Activated naive CD4-positive, alpha-beta T cell treated with anti-CD3 and anti-CD28 coated beads, Interleukin-2, amount 50 U/mL, for 16 hours (primary cell): Measurements from ENCODE around the gene CLCN7.

ENCODE experiments used
- DNase-seq: peaks from one replicate; pipeline ENCODE4 v3.0.0-alpha.2; 2020

The CLCN7 gene, protein sequence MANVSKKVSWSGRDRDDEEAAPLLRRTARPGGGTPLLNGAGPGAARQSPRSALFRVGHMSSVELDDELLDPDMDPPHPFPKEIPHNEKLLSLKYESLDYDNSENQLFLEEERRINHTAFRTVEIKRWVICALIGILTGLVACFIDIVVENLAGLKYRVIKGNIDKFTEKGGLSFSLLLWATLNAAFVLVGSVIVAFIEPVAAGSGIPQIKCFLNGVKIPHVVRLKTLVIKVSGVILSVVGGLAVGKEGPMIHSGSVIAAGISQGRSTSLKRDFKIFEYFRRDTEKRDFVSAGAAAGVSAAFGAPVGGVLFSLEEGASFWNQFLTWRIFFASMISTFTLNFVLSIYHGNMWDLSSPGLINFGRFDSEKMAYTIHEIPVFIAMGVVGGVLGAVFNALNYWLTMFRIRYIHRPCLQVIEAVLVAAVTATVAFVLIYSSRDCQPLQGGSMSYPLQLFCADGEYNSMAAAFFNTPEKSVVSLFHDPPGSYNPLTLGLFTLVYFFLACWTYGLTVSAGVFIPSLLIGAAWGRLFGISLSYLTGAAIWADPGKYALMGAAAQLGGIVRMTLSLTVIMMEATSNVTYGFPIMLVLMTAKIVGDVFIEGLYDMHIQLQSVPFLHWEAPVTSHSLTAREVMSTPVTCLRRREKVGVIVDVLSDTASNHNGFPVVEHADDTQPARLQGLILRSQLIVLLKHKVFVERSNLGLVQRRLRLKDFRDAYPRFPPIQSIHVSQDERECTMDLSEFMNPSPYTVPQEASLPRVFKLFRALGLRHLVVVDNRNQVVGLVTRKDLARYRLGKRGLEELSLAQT

DNA sequence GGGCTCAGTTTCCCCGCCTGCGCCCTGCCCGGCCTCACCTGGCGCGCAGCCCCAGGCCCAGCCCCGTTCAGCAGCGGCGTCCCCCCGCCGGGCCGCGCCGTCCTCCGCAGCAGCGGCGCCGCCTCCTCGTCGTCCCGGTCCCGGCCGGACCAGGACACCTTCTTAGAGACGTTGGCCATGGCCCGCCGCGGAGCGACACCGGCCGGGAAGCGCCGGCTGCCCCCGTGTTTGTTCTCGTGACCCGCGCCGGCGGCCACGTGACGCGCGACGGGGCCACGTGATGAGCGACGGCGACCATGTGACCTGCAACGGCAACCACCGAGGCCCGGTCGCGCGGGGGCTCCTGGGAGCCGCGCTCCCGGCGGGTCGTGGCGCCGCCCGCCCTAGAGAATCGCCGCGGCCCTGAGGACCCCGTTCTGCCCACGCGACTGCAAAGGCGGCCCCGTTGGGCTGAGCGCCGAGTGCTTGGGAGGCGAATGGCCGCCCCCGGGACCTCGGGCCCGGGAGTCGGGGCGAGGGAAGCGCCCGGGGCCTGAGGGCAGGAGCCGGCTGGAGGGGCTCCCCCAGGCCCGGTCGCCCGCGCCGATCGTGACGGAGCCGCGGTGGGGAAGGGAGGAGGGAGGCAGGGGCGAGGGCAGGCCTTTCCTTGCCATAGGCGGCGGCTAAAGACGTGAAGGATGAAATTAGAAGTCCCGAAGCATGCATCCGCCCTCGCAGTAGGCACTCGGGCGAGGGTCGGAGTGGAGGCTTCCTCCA lies at the start of gene CLCN7:
Gene CLCN7, minus strand, starts transcription at position 233 of the 756 bp plus-strand sequence. Its CDS starts 54 bp downstream, at position 179.
- peak; percentile 89 for DNase-seq

GRCh38 chr16:1524366-1524765 lies 49.5 kb upstream of the CLCN7 start:
- DNase-seq: no peak

GRCh38 chr16:1523581-1524245 lies 48.9 kb upstream of the CLCN7 start:
- no peak for DNase-seq

DNA sequence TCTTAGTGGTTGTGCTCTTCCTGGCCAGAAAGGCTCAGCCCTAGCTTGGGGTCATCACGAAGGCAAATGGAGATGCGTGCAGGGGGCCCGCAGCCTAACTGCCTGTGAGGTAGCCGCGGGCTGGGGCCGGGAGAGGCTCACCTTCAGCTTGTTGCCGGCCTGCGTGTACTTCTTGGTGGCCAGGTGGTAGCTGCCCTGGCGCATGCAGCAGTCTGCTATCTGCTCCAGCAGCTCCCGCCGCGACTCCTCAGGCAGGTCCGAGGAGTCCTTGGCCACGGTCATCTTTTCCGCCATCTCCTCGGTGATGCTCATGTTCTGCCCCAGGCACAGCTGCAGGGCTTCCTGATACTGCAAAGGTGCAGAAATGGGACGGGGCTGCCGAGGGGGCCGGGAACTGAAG lies 45.6 kb upstream of the CLCN7 start:
- no peak for DNase-seq

- DNase-seq: no peak
Measured at GRCh38 chr16:1519831-1520230, 45.0 kb upstream of the CLCN7 start.

DNA sequence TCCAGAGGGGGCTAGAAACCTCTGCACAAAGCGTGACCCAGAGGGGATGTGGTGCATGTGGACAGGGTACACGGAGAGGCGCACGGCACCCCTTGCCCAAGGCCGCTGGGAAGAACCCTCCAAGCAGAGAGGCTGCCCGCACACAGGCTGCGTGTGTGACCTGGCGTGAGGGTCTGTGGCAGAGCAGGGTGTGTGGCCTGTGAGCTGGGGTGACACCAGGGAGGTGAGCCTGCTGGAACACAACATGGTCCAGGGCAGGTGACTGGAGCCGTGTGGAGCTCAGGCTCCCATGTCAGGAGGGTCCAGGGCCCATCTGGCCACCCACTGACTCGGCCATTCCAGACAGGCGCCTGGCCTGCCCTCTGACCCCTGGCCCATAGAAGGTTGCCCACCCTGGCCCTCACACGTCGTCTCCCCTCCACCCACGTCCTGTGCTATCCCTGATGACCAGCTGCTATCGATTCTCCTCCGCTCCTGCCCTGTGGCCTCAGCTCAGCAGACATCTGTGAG lies 43.9 kb upstream of the CLCN7 start:
- no peak for DNase-seq

DNA sequence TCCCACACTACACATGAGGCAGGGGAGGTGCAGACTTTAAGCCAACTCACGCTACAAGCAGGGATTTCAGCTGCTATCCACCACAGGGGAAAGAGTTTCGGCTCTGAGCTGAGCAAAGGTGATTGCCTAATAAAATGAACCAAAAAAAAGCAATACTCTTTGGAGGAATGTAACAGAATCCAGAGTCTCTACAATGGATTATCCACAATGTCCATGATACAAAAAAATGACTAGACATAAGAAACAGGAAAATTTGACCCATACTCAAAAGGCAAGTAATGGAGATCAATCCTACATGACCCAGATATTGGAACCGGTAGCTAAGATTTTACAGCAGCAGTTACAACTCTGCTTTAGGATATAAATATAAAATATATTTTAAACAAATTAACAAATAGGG lies 39.7 kb upstream of the CLCN7 start:
- no peak for DNase-seq

DNA sequence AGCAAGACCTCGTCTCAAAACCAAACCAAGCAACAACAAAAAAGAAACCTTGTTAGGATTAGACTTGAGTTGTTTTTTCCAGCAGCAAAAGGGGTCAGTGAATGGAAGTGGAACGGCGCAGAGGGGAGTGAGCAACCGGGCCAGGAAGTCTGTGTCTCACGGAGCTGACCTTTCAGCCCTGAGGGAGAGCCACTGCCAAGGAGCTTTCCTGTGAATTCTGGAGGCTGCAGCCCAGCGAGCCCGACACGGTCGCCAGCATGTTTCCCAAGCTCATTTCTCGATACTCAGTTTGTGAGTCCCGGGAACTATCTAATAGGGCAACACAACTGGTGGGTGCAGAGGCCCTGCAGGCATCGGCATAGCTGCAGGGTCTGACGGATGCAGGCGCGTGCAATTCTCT lies 37.9 kb upstream of the CLCN7 start:
- no peak for DNase-seq

DNA sequence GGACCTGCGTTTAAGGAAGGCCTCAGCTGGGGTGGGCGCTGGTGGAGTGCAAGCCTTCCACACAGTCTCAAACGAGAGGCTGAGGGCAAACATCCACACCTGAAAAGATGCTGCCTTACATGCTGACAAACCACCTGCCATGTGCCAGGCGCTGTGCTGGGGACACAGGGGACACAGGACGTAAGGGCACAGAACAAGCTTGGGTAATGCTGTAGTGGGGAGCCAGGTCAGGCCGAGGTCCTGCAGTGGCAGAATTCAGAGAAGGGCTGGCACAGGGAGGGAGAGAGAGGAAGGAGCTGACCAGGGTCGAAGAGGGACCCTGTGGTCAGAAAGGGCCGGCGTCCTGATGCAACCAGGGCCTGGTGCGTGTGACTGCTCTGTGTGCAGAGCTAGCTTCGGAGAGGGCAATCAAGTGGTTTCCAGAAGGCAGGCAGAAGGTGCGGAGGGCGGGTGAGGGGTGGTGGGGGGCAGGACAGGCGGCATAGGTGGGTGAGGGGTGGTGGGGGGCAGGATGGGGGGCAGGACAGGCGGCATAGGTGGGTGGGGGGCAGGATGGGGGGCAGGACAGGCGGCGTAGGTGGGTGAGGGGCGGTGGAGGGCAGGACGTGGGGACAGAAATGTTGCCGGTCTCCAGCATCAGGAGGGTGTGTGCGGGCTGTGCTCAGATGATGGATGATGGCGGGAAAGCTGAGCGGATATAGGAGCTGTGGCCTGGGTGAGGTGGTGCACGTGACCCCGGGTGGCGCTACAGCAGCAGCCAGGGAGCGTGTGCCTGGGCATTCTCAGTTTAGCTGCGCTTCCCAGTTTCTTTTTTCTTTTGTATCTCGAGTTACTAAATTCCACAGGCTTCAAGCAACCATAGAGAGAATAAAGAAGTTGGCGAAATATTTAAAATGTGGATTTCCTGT lies 37.1 kb upstream of the CLCN7 start:
- no peak for DNase-seq

DNA sequence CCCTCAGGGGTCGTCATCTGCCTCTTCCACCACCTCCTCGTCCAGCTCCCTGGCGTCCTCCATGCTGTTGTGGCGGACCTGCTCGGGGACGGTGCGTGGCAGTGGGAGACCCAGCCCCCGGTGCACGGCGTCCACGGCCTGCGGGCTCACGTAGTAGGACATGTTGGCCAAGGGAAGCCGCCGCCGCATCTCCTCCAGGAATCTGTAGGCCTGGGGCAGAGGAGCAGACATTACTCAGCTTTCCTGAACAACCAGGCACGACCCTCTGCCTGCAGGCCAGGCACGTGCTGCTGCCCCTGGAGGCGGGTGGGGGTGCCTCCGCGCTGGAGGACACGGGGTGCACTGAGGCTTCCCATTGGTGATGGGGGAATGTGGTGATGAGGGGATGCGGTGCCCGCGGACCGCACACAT lies 36.1 kb upstream of the CLCN7 start:
- no peak for DNase-seq

GRCh38 chr16:1510272-1510671 lies 35.4 kb upstream of the CLCN7 start:
- DNase-seq: no peak

DNA sequence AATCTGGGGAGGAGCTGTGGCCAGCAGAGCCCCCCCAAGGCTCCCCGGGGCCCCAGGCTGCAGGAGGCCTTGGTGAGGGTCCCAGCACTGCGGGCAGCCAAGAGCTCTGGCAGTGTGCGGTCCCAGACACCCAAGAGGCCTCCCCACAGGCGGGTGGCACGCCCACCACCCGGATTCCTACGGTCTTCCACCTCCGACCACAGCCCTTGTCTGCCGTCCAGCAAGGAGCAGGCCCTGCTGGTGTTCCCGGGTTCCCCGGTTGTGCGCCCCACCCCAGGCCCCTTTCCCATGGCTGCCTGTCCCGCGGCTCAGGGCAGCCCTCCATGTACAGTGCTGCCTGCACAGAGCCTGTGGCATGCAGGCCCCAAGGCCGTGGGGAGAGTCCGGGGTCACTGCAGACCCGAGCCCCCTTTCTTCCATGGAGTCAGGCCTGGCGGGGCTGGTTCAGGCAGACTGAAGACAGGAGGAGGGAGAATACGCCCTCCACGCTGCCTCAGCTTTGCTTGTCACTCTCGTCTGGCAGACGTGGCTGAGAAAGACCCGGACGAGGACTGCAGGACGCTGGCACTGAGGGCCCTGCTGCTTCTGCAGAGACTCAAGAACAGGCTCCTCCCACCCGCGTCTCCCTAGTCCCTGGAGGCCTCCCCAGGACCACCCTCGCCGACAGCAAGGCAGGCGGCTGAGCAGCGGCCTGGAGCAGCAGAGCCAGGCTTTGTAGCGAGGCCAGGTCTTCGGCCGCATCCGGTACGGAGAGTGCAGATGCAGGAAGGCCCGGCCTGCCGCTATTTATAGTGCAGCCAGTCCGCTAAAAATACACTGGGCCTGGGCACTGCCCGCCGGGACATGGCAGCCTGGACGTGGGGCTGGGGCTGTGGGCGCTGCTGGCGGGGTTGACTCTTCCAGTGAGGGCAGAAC lies 34.7 kb upstream of the CLCN7 start:
- no peak for DNase-seq

GRCh38 chr16:1508494-1509187 lies 33.8 kb upstream of the CLCN7 start:
- DNase-seq: no peak

DNA sequence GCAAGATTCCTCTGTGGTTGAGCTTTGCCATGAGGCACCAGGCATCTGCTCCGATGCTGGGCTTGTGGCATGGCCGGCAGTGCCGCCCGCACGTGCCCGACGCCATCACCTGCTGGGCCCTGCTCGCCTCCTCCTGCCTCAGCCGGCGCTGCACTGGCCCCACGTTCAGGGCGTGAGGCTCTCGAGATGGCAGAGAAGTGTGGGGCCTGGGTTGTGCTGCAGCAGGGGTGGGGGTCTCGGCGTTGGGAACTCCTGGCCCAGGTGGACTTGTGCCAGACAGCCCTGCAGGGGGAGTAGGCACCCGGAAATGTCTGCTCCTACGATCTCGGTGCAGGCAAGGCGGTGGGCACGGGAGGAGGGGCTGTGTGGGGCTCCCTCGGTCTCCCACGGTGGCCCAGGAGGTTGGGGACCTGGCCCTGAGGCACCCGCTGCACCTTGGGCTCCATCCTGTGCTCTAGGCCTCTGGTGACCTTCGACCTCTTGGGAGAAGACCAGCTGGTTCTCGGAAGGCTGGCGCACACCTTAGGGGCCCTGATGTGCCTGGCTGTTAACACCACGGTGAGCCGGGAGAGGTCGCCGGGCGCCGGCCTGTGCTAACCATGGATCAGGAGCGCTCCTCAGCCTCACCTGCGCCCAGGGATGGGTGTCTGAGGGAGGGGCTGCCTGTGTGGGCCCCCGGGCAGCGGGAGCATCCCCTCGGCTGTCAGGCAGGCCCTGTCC lies 31.8 kb upstream of the CLCN7 start:
- no peak for DNase-seq

DNA sequence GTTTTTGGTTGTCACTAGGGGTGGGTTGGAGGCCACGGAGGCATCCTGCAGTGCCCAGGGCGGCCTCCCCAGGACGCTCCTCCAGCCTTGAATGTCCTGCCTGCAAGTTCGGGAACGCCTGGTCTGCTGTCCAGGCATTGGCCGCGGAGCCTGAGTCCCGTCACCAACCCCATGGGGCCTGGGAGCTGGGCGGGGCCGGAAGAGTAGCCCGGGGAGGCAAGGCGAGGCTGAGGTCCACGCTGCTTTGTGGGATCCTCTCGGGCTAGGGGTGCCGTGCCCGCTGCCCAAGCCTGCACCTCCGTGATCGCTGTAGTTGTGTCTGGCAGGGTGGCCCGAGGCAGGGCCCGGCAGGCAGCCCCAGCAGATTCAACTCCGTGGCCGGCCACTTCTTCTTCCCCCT lies 31.1 kb upstream of the CLCN7 start:
- no peak for DNase-seq

GRCh38 chr16:1505073-1505844 lies 30.4 kb upstream of the CLCN7 start:
- DNase-seq: no peak

DNA sequence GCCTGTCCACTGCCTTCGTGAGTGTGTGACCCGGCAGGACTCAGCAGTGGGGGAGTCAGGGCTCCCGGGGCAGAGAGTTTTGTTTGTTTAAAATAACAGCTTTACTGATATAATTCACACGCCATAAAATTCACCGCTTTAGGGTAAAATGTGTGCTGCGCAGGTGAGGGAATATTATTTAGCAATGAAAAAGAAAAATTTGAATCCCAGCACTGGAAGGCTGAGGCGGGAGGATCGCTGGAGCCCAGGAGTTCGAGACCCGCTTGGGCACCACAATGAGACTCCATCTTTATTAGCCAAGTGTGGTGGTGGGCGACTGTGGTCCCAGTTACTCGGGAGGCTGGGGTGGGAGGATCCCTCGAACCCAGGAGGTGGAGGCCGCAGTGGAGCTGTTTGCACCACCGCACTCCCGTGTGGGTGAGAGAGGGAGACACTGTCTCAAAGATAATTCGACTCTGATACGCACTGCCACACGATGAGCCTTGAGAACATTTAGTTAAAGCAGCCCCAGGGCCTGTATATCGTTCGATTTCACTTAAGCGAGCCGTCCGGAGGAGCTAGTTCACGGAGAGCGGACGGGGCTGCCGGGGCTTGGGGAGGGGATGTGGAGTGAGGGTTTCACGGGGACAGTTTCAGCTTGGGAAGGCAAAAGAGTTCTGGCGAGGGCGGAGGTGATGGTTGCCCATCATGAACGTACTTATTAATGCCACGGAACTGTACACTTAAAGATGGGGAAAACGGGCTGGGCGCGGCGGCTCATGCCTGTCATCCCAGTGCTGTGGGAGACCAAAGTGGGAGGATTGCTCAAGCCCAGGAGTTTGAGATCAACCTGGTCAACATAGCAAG lies 28.5 kb upstream of the CLCN7 start:
- DNase-seq: no peak
